A549 (cell line): Measurements from ENCODE around the gene DLGAP1.

Source experiments
- CTCF ChIP-seq: fragments of >200 bp; sonication (Bioruptor Twin); formaldehyde crosslinking; IDR thresholded peaks from 3 replicates; pipeline ENCODE4 v1.5.1; 2016
- FOSL2 ChIP-seq, 2 experiments: fragments of 450-650 bp in 1 of 2; fragments of >200 bp in 1 of 2; sonication (Bioruptor Twin) in 1 of 2; formaldehyde crosslinking; IDR thresholded peaks; 2 replicates each; pipeline versions ENCODE4 v1.5.0 to v1.6.1; 2016 to 2020; ENCODE audit warnings: mild to moderate bottlenecking in 1 of 2, moderate library complexity in 1 of 2
- JUNB ChIP-seq: fragments of >200 bp; sonication (Bioruptor Twin); formaldehyde crosslinking; IDR thresholded peaks from 2 replicates; pipeline ENCODE4 v1.6.1; 2016
- KDM5A ChIP-seq: fragments of 200-600 bp; sonication (generic); IDR thresholded peaks from 2 replicates; pipeline ENCODE4 v1.6.1; 2016; ENCODE audit warnings: antibody characterized with exemption, mild to moderate bottlenecking
- RAD21 ChIP-seq, 2 experiments: fragments of >200 bp in 1 of 2; sonication (Bioruptor Twin) in 1 of 2; formaldehyde crosslinking in 1 of 2; IDR thresholded peaks in 1 of 2; conservative IDR thresholded peaks in 1 of 2; 2 replicates in 1 of 2; 3 replicates in 1 of 2; pipeline ENCODE4 v1.6.1; 2012 to 2018; ENCODE audit warnings: inconsistent platforms in 1 of 2
- TF ChIP-seq, protein P1 (sequence below): fragments of 200-600 bp; sonication (generic); IDR thresholded peaks from 2 replicates; pipeline ENCODE4 v1.6.1; 2016; ENCODE audit warnings: antibody characterized with exemption, mild to moderate bottlenecking, moderate library complexity

GRCh38 chr18:3857544-3857943 is 597.6 kb downstream of the DLGAP1 start:
- TF ChIP-seq, protein P1, sequence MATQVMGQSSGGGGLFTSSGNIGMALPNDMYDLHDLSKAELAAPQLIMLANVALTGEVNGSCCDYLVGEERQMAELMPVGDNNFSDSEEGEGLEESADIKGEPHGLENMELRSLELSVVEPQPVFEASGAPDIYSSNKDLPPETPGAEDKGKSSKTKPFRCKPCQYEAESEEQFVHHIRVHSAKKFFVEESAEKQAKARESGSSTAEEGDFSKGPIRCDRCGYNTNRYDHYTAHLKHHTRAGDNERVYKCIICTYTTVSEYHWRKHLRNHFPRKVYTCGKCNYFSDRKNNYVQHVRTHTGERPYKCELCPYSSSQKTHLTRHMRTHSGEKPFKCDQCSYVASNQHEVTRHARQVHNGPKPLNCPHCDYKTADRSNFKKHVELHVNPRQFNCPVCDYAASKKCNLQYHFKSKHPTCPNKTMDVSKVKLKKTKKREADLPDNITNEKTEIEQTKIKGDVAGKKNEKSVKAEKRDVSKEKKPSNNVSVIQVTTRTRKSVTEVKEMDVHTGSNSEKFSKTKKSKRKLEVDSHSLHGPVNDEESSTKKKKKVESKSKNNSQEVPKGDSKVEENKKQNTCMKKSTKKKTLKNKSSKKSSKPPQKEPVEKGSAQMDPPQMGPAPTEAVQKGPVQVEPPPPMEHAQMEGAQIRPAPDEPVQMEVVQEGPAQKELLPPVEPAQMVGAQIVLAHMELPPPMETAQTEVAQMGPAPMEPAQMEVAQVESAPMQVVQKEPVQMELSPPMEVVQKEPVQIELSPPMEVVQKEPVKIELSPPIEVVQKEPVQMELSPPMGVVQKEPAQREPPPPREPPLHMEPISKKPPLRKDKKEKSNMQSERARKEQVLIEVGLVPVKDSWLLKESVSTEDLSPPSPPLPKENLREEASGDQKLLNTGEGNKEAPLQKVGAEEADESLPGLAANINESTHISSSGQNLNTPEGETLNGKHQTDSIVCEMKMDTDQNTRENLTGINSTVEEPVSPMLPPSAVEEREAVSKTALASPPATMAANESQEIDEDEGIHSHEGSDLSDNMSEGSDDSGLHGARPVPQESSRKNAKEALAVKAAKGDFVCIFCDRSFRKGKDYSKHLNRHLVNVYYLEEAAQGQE = no peak
- TF ChIP-seq RAD21 (conservative IDR thresholded peaks at IDR 0.05 in 1 of 2, IDR thresholded peaks at IDR 0.05 in 1 of 2) (no peak), CTCF (no peak), JUNB (no peak), KDM5A (no peak), FOSL2 (IDR thresholded peaks at IDR 0.05) (no peak), FOSL2 (CRISPR knock-in tag; IDR thresholded peaks at IDR 0.05) (no peak)
